SU-DHL-6 (cell line): ENCODE measurements around the gene YY1.

ENCODE experiments used
- H2AFZ ChIP-seq: fragments of 200-600 bp; sonication (generic); 2 replicates; pipeline ENCODE4 v1.6.1; 2014; ENCODE audit warnings: low read depth, mild to moderate bottlenecking, moderate library complexity, mixed read lengths, antibody characterized with exemption, low read length; ENCODE audit not compliant: severe bottlenecking
- H3F3A ChIP-seq: fragments of 200-600 bp; shearing (Covaris generic); 2 replicates; pipeline ENCODE4 v1.6.0; 2016; ENCODE audit warnings: antibody characterized with exemption, mild to moderate bottlenecking; ENCODE audit not compliant: insufficient read depth
- H3K27ac ChIP-seq: fragments of 200-600 bp; sonication (generic); 2 replicates; pipeline ENCODE4 v1.5.1; 2016; ENCODE audit warnings: low read depth, mild to moderate bottlenecking, low read length, moderate library complexity, mixed read lengths
- H3K27me3 ChIP-seq: fragments of 200-600 bp; sonication (generic), shearing (Covaris generic); 2 replicates; pipeline ENCODE4 v1.6.0; 2014; ENCODE audit warnings: mild to moderate bottlenecking, low read length
- H3K36me3 ChIP-seq: fragments of 200-600 bp; sonication (generic); 2 replicates; pipeline ENCODE4 v1.6.1; 2014; ENCODE audit warnings: mild to moderate bottlenecking, low read length, mixed read lengths
- H3K4me2 ChIP-seq: fragments of 300-600, 200-600 bp; shearing (Covaris generic), sonication (generic); 2 replicates; pipeline ENCODE4 v1.6.0; 2014; ENCODE audit warnings: low read length, low read depth, mild to moderate bottlenecking; ENCODE audit not compliant: poor library complexity, severe bottlenecking
- H3K4me3 ChIP-seq: fragments of 200-600 bp; sonication (generic); 2 replicates; pipeline ENCODE4 v1.5.1; 2014; ENCODE audit warnings: antibody characterized with exemption, low read length, mild to moderate bottlenecking, mixed read lengths; ENCODE audit not compliant: insufficient read depth, poor library complexity, severe bottlenecking
- H3K79me2 ChIP-seq: fragments of 200-600 bp; sonication (generic); 2 replicates; pipeline ENCODE4 v1.6.1; 2014; ENCODE audit warnings: mild to moderate bottlenecking, low read length, moderate library complexity; ENCODE audit not compliant: insufficient read depth
- H3K9ac ChIP-seq: fragments of 200-600 bp; sonication (generic); 2 replicates; pipeline ENCODE4 v1.7.0; 2014; ENCODE audit warnings: mild to moderate bottlenecking, low read length
- H3K9me2 ChIP-seq: fragments of 200-600 bp; sonication (generic); replicated peaks from 2 replicates; pipeline ENCODE4 v1.6.1; 2014; ENCODE audit warnings: low read length; ENCODE audit not compliant: insufficient read depth
- H3K9me3 ChIP-seq: fragments of 200-600 bp; sonication (generic); 2 replicates; pipeline ENCODE4 v1.6.1; 2014; ENCODE audit warnings: low read length, mixed read lengths; ENCODE audit not compliant: insufficient read depth
- H4K20me1 ChIP-seq: fragments of 200-600 bp; sonication (generic); 2 replicates; pipeline ENCODE4 v1.6.1; 2014; ENCODE audit warnings: low read depth, mild to moderate bottlenecking, antibody characterized with exemption, low read length, moderate library complexity, mixed read lengths
- EZH2phosphoT487 ChIP-seq: fragments of 200-600 bp; sonication (generic), shearing (Covaris generic); conservative IDR thresholded peaks from 2 replicates; pipeline ENCODE4 v1.6.1; 2018; ENCODE audit warnings: mild to moderate bottlenecking, antibody characterized with exemption, low read length, moderate library complexity, mixed read lengths
- TF ChIP-seq, protein P1 (sequence below): fragments of 200-600 bp; sonication (generic); IDR thresholded peaks from one replicate; pipeline ENCODE4 v1.5.1; 2017; ENCODE audit warnings: antibody characterized with exemption, mild to moderate bottlenecking, low read length, moderate library complexity; ENCODE audit not compliant: insufficient read depth, poor library complexity, severe bottlenecking

Gene YY1

DNA sequence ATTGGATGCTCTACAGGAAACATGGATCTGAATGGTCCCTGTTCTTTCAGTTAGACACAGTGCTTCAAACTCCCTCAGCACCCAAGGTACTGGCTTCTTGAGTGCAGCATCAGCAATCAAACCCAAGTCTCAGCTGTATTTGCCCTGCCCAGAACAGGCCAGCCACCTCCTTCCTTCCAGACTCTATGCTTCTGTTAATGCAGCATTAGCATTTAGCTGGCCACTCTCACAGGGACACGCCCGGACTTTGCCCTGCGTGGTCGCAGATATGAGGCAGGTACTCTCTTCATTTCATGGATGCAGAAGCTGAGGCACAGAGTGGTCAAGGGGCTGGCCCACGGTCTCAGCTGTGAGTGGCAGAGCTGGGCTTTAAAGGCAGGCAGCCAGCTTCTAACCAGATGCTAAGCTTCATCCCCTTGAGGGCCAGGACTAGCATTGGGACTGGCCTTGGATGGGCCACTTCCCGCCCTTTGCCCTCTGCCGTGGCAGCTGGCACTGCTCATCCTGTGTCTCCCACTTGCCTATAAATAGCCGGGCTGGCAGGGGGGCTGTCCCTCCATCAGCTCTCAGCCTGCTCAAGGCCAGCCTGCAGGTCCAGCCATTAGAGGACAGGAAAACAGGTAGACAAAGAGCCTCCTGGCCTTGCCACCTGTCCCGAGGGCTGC lies 82.7 kb downstream of the YY1 start:
- no peaks in the 10 kb centered on the region for H3K36me3 ChIP-seq
- no peak overlapping the region for H3K9ac ChIP-seq
- H3K4me2 ChIP-seq, result no peak overlapping the region
- no peak overlapping the region for H2AFZ ChIP-seq
- no peaks in the 10 kb centered on the region for H3K9me2 ChIP-seq
- H3K27me3 ChIP-seq, result no peaks in the 10 kb centered on the region
- no peak overlapping the region for H3K27ac ChIP-seq
- H3F3A ChIP-seq, result no peaks in the 10 kb centered on the region
- TF ChIP-seq, protein P1, sequence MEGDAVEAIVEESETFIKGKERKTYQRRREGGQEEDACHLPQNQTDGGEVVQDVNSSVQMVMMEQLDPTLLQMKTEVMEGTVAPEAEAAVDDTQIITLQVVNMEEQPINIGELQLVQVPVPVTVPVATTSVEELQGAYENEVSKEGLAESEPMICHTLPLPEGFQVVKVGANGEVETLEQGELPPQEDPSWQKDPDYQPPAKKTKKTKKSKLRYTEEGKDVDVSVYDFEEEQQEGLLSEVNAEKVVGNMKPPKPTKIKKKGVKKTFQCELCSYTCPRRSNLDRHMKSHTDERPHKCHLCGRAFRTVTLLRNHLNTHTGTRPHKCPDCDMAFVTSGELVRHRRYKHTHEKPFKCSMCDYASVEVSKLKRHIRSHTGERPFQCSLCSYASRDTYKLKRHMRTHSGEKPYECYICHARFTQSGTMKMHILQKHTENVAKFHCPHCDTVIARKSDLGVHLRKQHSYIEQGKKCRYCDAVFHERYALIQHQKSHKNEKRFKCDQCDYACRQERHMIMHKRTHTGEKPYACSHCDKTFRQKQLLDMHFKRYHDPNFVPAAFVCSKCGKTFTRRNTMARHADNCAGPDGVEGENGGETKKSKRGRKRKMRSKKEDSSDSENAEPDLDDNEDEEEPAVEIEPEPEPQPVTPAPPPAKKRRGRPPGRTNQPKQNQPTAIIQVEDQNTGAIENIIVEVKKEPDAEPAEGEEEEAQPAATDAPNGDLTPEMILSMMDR, result no peak
- TF ChIP-seq EZH2phosphoT487, result no peak
- no peaks in the 10 kb centered on the region for H4K20me1 ChIP-seq
- H3K79me2 ChIP-seq, result no peaks in the 10 kb centered on the region
- H3K4me3 ChIP-seq, result no peak overlapping the region
- no peaks in the 10 kb centered on the region for H3K9me3 ChIP-seq

DNA sequence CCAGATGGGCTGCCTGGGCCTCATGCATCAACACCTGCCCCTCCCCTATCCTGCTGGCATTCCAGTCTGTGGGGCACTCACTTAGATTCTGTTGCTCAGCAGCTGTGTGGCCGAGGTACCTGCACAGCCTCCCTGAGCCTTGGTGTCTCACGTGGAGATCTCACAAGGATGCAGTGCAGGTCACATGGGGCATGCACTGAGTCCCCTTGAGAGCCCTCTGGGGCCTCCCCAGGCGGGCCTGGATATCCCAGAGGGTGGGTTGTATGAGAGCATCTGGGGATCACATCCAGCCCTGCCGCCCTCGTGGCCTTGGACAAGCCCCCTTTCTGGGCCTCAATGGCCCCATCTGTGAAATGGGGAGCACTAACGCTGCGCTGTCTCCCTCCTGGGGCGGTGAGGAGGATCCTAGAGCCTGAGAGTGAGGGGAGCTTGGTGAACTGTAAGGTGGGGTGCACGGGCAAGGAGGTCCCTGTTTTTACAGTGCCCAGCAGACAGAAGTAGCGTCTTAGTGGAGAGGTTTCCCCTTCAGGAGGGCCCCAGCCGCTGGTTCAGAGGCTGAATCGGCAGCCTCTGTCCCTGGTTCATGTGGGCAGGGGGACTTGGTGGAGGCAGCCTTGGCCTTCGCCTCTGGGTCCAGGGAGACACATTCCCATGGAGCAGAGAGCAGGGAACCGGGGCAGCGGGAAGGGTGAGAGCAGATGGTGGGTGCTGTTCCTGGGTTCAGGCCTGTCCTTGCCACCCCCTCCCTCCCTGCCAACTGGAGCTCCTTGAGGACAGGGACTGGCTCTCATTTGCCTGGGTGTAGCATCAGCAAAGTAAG lies 83.4 kb downstream of the YY1 start:
- H3K9me2 ChIP-seq, result no peaks in the 10 kb centered on the region
- no peaks in the 10 kb centered on the region for H4K20me1 ChIP-seq
- no peaks in the 10 kb centered on the region for H3K79me2 ChIP-seq
- no peaks in the 10 kb centered on the region for H3K36me3 ChIP-seq
- no peak overlapping the region for H3K9ac ChIP-seq
- H3K4me3 ChIP-seq, result no peak overlapping the region
- no peak overlapping the region for H3K27ac ChIP-seq
- TF ChIP-seq, protein P1, result no peak
- TF ChIP-seq EZH2phosphoT487, result no peak
- no peaks in the 10 kb centered on the region for H3F3A ChIP-seq
- no peaks in the 10 kb centered on the region for H3K27me3 ChIP-seq
- H2AFZ ChIP-seq, result no peak overlapping the region
- H3K9me3 ChIP-seq, result no peaks in the 10 kb centered on the region
- H3K4me2 ChIP-seq, result no peak overlapping the region

DNA sequence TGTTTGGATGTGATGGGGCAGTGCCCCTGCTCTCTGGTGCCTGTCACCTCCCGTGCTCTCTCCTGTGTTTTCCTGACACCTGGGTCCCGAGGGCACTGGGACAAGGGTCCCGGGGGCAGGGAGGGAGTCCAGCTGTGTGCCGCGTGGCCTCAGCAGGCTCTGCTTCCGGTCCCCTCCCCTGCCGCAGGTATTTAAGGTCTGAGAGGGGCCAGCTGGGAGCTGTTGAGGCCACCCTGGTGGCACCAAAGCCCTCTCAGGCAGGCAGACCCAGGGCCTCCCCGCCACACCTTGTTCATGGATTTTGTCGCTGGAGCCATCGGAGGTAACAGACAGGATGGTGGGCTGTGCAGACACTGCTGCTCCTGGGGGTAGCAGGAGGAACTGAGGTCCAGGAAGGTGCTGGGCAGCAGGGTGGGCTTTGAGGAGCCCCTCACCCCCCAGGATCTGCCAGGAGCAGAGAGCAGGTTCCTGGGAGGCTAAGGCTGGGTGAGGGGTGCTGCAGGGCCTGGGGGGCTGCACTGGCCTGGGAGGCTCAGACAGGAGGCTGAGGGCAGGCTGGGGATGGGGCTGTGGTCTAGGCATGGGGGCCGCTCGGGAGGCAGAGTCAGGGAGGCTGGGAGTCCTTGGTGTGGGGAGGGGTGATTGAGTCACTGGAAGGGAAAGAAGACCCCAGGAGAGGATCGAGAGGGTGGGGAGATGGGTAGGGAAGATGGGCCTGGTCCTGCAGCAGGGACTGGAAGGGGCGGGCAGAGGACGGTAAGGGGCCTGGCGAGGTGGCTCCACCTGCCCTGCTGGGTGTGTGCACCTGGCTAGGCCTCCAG lies 84.4 kb downstream of the YY1 start, which contains the start of gene SLC25A47:
TSS of gene SLC25A47 (plus strand) at position 219 of the 821 bp plus-strand sequence. CDS start at position 295, 76 bp downstream.
- TF ChIP-seq, protein P1, result no peak
- TF ChIP-seq EZH2phosphoT487, result no peak

More for the DNA sequence above, 84.4 kb downstream of the YY1 start, which contains the start of gene SLC25A47:
- Histone ChIP-seq H3K9me3 (no peaks in the 10 kb centered on the region), H3K9ac (no peak within 1 kb of the TSS), H2AFZ (no peak within 1 kb of the TSS), H3K4me3 (no peak within 1 kb of the TSS), H4K20me1 (no peaks in the 10 kb centered on the region), H3K79me2 (no peaks in the 10 kb centered on the region), H3F3A (no peaks in the 10 kb centered on the region), H3K27me3 (no peaks in the 10 kb centered on the region), H3K9me2 (no peaks in the 10 kb centered on the region), H3K27ac (no peak within 1 kb of the TSS), H3K4me2 (no peak within 1 kb of the TSS), H3K36me3 (no peaks in the 10 kb centered on the region)
